PFSK-1 (cell line): ENCODE results near the gene WTAP.

Experiments used
- FOXP2 ChIP-seq: optimal IDR thresholded peaks from 2 replicates; pipeline ENCODE3; 2011; ENCODE audit warnings: borderline replicate concordance, control low read depth, inconsistent platforms; ENCODE audit not compliant: insufficient read depth; ENCODE audit errors: extremely low read length, extremely low read depth
- POLR2AphosphoS5 ChIP-seq: IDR thresholded peaks from 2 replicates; pipeline ENCODE4 v1.6.1; 2012; ENCODE audit warnings: low read depth, mild to moderate bottlenecking, control low read depth, low read length, moderate library complexity
- SIN3A ChIP-seq: IDR thresholded peaks from 2 replicates; pipeline ENCODE4 v1.6.1; 2012; ENCODE audit warnings: mild to moderate bottlenecking, low read length, moderate library complexity, borderline replicate concordance; ENCODE audit not compliant: insufficient read depth
- TAF1 ChIP-seq: IDR thresholded peaks from 2 replicates; pipeline ENCODE4 v1.6.1; 2012; ENCODE audit warnings: low read length, control low read depth, borderline replicate concordance; ENCODE audit not compliant: insufficient read depth
- TF ChIP-seq, protein P1 (sequence below), 2 experiments: IDR thresholded peaks; 2 replicates each; pipeline versions ENCODE4 v1.6.1 to v1.8.0; 2011 to 2012; ENCODE audit warnings: low read depth in 2 of 2, low read length in 2 of 2, control low read depth in 1 of 2, inconsistent platforms in 1 of 2, mild to moderate bottlenecking in 1 of 2, moderate library complexity in 1 of 2; ENCODE audit not compliant: insufficient read depth in 1 of 2

The WTAP gene

DNA sequence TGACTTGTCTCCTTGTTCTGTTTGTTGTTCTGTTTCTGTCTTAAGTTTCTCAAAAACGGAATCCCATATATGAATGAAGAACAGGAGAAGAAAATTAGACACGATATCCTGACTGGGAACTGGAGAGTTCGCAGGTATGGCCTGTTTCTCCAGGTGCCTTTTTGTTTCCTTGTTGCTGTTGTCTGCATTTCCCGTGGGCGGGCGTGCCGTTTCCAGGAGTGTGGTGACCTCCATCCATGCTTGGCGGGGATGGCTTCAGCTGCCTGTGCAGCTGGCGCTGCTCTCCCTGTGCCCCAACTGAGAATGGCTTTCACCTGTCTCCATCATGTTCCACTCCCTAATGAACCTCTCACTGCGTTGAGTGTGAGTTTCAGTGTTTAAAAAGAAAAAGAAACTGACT, 77.2 kb downstream of the WTAP start:
- TF ChIP-seq TAF1, result no peak
- no peak for TF ChIP-seq POLR2AphosphoS5
- TF ChIP-seq, protein P1, sequence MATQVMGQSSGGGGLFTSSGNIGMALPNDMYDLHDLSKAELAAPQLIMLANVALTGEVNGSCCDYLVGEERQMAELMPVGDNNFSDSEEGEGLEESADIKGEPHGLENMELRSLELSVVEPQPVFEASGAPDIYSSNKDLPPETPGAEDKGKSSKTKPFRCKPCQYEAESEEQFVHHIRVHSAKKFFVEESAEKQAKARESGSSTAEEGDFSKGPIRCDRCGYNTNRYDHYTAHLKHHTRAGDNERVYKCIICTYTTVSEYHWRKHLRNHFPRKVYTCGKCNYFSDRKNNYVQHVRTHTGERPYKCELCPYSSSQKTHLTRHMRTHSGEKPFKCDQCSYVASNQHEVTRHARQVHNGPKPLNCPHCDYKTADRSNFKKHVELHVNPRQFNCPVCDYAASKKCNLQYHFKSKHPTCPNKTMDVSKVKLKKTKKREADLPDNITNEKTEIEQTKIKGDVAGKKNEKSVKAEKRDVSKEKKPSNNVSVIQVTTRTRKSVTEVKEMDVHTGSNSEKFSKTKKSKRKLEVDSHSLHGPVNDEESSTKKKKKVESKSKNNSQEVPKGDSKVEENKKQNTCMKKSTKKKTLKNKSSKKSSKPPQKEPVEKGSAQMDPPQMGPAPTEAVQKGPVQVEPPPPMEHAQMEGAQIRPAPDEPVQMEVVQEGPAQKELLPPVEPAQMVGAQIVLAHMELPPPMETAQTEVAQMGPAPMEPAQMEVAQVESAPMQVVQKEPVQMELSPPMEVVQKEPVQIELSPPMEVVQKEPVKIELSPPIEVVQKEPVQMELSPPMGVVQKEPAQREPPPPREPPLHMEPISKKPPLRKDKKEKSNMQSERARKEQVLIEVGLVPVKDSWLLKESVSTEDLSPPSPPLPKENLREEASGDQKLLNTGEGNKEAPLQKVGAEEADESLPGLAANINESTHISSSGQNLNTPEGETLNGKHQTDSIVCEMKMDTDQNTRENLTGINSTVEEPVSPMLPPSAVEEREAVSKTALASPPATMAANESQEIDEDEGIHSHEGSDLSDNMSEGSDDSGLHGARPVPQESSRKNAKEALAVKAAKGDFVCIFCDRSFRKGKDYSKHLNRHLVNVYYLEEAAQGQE (IDR thresholded peaks at IDR 0.05; ENCODE audit: insufficient read depth in 1 of 2, low read depth in 2 of 2, low read length in 2 of 2), result no peak
- no peak for TF ChIP-seq FOXP2
- no peak for TF ChIP-seq SIN3A

DNA sequence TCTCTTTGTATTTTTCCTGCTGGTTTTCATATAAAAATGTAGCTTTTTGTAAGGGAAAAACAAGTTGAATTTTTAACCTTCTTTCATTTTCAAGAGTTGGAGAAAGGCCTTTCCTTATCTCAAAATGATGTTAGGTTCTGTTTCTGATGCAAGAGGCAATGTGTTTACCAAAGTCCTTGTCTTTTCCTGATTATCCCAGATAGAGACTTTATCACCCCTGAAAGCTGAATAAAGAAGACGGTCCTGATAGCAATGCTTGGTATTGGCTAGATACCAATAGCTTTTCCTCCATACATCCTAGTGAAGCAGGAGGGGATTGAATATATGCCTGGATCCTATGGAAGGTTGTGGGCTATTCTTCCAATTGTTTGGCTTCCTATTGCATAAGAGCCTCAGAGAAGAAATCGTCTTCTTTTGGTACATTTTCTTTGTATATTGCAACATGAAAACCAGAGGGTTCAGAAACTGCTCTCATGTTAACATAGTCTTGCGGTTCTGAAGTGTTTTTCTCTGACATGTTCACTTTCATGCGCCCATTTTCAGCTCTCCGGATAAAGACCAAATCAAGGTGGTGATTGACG, 78.2 kb downstream of the WTAP start:
- TF ChIP-seq TAF1 (no peak), SIN3A (no peak), POLR2AphosphoS5 (no peak), FOXP2 (no peak)
- TF ChIP-seq, protein P1 (IDR thresholded peaks at IDR 0.05; ENCODE audit: insufficient read depth in 1 of 2, low read depth in 2 of 2, low read length in 2 of 2), result no peak
